HCT116 (cell line): ENCODE data around the gene PRSS22.
A peak's percentile ranks its signal among the peaks of the same experiment; 100 is the strongest.

Experiments
- POLR2AphosphoS5 ChIP-seq: IDR thresholded peaks from 2 replicates; pipeline ENCODE4 v1.6.1; 2011; ENCODE audit warnings: mild to moderate bottlenecking, low read depth, low read length, moderate library complexity
- SRF ChIP-seq: IDR thresholded peaks from 2 replicates; pipeline ENCODE4 v1.6.1; 2012; ENCODE audit warnings: low read depth
- TF ChIP-seq, protein P1 (sequence below): IDR thresholded peaks from 2 replicates; pipeline ENCODE4 v1.6.1; 2012
- TF ChIP-seq, protein P2 (sequence below), 3 experiments: fragments of 200-600 bp in 1 of 3; sonication (generic) in 1 of 3; IDR thresholded peaks in 2 of 3; conservative IDR thresholded peaks in 1 of 3; 2 replicates each; pipeline ENCODE4 v1.5.1; 2012 to 2017; ENCODE audit warnings: low read depth in 2 of 3, low read length in 2 of 3, antibody characterized with exemption in 1 of 3, borderline replicate concordance in 1 of 3, control low read depth in 1 of 3, mild to moderate bottlenecking in 1 of 3, mixed read lengths in 1 of 3, mixed run types in 1 of 3, moderate library complexity in 1 of 3; ENCODE audit not compliant: insufficient read depth in 1 of 3
- TF ChIP-seq, protein P3 (sequence below): IDR thresholded peaks from 2 replicates; pipeline ENCODE4 v1.6.1; 2012; ENCODE audit warnings: low read depth

DNA sequence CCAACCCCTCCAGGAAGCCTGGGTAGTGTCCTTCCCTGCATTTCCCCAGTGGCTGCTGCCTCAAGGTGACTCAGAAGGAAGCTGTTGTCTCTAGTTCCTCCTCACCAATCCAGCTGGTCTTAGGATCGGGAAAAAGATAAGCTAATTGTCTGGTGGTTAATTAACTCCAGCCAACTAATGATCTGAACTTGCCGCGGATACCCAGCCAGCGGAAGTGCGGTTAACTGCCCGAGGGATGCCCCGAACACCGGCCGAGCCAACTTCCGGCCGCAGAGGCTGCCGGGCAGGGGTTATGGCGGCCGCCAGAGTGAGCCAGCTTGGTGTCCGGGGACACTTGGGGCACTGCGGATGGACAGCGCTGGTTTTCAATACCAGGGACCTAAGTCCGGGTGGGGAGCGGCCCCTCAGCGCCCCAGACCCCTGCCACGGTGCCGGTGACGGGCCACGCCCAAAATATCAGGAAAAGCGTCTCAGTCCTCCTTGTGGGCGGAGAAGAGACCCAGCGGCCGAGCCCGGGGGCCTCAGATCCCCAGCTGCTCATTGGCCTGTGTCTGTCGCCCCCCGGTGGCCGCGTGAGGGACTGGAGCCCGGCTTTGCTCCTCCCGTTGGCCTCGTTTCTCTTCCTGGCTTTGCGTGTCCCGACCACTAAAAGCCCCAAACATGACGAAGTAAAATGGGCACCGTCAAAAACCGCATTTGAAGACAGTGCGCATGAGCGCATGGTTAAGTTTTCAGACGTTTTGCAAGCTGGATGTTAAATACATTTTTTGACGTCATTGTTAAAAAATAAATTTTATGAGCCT, 10.2 kb upstream of the PRSS22 start:
- TF ChIP-seq, protein P1, sequence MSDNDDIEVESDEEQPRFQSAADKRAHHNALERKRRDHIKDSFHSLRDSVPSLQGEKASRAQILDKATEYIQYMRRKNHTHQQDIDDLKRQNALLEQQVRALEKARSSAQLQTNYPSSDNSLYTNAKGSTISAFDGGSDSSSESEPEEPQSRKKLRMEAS, result peak; percentile 43; the same call in 1 of the 2 replicates
- TF ChIP-seq SRF (no peak; the same call in 1 of the 2 replicates), POLR2AphosphoS5 (peak; percentile 93)
- TF ChIP-seq, protein P2, sequence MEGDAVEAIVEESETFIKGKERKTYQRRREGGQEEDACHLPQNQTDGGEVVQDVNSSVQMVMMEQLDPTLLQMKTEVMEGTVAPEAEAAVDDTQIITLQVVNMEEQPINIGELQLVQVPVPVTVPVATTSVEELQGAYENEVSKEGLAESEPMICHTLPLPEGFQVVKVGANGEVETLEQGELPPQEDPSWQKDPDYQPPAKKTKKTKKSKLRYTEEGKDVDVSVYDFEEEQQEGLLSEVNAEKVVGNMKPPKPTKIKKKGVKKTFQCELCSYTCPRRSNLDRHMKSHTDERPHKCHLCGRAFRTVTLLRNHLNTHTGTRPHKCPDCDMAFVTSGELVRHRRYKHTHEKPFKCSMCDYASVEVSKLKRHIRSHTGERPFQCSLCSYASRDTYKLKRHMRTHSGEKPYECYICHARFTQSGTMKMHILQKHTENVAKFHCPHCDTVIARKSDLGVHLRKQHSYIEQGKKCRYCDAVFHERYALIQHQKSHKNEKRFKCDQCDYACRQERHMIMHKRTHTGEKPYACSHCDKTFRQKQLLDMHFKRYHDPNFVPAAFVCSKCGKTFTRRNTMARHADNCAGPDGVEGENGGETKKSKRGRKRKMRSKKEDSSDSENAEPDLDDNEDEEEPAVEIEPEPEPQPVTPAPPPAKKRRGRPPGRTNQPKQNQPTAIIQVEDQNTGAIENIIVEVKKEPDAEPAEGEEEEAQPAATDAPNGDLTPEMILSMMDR (IDR thresholded peaks at IDR 0.05 in 2 of 3, conservative IDR thresholded peaks at IDR 0.05 in 1 of 3; ENCODE audit: borderline replicate concordance in 1 of 3, insufficient read depth in 1 of 3, low read depth in 2 of 3, low read length in 2 of 3), result peak; percentile 95 to 96 (median 96)
- TF ChIP-seq, protein P3, sequence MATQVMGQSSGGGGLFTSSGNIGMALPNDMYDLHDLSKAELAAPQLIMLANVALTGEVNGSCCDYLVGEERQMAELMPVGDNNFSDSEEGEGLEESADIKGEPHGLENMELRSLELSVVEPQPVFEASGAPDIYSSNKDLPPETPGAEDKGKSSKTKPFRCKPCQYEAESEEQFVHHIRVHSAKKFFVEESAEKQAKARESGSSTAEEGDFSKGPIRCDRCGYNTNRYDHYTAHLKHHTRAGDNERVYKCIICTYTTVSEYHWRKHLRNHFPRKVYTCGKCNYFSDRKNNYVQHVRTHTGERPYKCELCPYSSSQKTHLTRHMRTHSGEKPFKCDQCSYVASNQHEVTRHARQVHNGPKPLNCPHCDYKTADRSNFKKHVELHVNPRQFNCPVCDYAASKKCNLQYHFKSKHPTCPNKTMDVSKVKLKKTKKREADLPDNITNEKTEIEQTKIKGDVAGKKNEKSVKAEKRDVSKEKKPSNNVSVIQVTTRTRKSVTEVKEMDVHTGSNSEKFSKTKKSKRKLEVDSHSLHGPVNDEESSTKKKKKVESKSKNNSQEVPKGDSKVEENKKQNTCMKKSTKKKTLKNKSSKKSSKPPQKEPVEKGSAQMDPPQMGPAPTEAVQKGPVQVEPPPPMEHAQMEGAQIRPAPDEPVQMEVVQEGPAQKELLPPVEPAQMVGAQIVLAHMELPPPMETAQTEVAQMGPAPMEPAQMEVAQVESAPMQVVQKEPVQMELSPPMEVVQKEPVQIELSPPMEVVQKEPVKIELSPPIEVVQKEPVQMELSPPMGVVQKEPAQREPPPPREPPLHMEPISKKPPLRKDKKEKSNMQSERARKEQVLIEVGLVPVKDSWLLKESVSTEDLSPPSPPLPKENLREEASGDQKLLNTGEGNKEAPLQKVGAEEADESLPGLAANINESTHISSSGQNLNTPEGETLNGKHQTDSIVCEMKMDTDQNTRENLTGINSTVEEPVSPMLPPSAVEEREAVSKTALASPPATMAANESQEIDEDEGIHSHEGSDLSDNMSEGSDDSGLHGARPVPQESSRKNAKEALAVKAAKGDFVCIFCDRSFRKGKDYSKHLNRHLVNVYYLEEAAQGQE, result no peak
